Ascending aorta (tissue), 2 donors: ENCODE results near the gene TUBG2. TPM values are rescaled to one million over a fixed set of nuclear protein-coding genes. Genes with fewer than 3 reads are reported as not detected.

Experiments
- DNase-seq, 2 donors: peaks; one replicate each; pipeline ENCODE4 v3.0.0-alpha.2; 2019; ENCODE audit warnings: low spot score in 2 of 2
- H3K27ac ChIP-seq, 2 donors: fragments of 200-600 bp; sonication (generic); one replicate each; pipeline ENCODE4 v1.5.1; 2016 to 2017; ENCODE audit warnings: mild to moderate bottlenecking in 1 of 2
- H3K27me3 ChIP-seq: fragments of 200-600 bp; sonication (generic); one replicate; pipeline ENCODE4 v1.5.1; 2017
- H3K36me3 ChIP-seq, 2 donors: fragments of 200-600 bp; sonication (generic); one replicate each; pipeline ENCODE4 v1.5.1; 2016
- H3K4me1 ChIP-seq, 2 donors: fragments of 200-600 bp; sonication (generic); one replicate each; pipeline ENCODE4 v1.5.1; 2016 to 2017; ENCODE audit warnings: mild to moderate bottlenecking in 1 of 2
- H3K4me3 ChIP-seq, 2 donors: fragments of 200-600 bp; sonication (generic); one replicate each; pipeline ENCODE4 v1.5.1; 2016 to 2017; ENCODE audit warnings: mild to moderate bottlenecking in 1 of 2
- H3K9me3 ChIP-seq, 2 donors: fragments of 200-600 bp; sonication (generic); one replicate each; pipeline ENCODE4 v1.5.1; 2016
- intact Hi-C: fragments of 100-400 bp; cut with DNase I; formaldehyde crosslinking; loops from one replicate; pipeline ENCODE4 v1.15.1; 2023
- total RNA-seq: library from RNA; depleted of rRNA; stranded (reverse); fragments of >200 nt; gene quantifications from one replicate; pipeline ENCODE4 v1.1.0, GENCODE V29; 2016
- TF ChIP-seq, protein P1 (sequence below), 3 experiments: fragments of 200-600 bp in 2 of 3; fragments of 450-650 bp in 1 of 3; sonication (generic) in 2 of 3; IDR thresholded peaks; one replicate each; pipeline ENCODE4 v1.5.1; 2016 to 2019; ENCODE audit warnings: antibody characterized with exemption in 3 of 3, mild to moderate bottlenecking in 1 of 3, moderate library complexity in 1 of 3

Gene TUBG2
- total RNA-seq, 1 donor from 2014 or later: 73.1 TPM

DNA sequence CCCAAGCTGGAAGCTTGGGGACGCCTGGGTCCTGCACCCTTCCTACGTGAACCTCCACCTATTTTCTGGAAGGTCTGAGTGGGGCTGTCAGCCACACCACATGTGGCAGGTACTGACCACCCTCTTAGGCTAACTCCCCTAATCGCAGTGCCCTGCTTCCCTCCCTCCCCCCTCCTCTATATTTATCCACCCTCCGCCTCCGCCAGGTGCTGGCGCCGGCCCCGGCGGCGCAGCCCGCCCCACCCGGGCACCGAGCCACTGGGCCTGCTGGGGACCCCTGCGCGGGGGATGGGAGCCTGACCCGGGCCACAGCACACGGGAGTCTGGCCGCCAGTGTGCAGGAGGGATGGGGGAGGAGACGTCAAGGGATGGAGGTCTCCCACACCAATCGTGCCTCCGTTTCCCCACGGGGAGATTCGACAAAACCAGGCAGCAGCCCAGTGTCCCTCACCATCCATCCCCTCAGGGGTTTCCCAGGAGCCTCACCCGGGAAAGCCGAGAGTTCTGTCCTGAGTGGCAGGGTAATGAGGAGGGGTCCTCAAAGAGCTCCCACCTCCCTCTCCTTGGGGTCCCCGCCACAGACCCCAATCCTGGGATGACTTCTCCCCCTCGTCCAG lies 16.4 kb downstream of the TUBG2 start:
- Histone ChIP-seq H3K27ac (peak overlapping the region; percentile 86 to 94), H3K9me3 (no peaks in the 10 kb centered on the region), H3K4me1 (peaks cover 28 to 41% of the 10 kb centered on the region in 2 donors), H3K36me3 (peaks cover 25 to 27% of the 10 kb centered on the region in 2 donors), H3K27me3 (no peaks in the 10 kb centered on the region), H3K4me3 (peak overlapping the region; percentile 67 to 94)
- TF ChIP-seq, protein P1, sequence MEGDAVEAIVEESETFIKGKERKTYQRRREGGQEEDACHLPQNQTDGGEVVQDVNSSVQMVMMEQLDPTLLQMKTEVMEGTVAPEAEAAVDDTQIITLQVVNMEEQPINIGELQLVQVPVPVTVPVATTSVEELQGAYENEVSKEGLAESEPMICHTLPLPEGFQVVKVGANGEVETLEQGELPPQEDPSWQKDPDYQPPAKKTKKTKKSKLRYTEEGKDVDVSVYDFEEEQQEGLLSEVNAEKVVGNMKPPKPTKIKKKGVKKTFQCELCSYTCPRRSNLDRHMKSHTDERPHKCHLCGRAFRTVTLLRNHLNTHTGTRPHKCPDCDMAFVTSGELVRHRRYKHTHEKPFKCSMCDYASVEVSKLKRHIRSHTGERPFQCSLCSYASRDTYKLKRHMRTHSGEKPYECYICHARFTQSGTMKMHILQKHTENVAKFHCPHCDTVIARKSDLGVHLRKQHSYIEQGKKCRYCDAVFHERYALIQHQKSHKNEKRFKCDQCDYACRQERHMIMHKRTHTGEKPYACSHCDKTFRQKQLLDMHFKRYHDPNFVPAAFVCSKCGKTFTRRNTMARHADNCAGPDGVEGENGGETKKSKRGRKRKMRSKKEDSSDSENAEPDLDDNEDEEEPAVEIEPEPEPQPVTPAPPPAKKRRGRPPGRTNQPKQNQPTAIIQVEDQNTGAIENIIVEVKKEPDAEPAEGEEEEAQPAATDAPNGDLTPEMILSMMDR (IDR thresholded peaks at IDR 0.05): no peak
- intact Hi-C loops: loop anchor here (5.0 kb wide), 3 partner anchors 113 to 158 kb away; partner anchors contain the start of genes BECN1 and COASY
- peak in 1 of 2 donors; percentile 64 for DNase-seq

DNA sequence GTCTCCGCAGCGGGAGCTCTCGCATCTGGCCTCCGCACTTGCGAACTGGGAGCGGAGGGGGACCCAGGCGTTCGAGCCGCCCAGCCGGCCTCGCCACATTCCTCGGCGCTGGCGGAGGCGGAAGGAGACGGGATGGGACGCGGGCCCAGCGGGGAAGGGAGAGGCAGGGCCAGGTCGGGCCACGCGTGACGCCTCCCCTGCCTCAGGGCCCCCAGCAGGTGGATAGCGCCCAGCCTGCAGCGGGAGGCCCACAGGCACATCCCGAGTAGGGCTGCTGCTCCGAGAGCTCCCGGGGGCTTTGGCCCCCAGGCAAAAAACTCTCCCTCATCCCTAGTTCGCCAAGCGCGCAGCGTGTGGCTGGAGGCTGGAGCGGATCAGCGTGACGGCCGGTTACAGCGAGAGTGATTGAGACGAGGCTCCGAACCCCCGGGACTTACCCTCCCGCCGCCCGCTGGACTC lies 16.9 kb downstream of the TUBG2 start:
- DNase-seq: peak in 1 of 2 donors; percentile 78
- peak overlapping the region; percentile 86 to 94 for H3K27ac ChIP-seq
- no peaks in the 10 kb centered on the region for H3K27me3 ChIP-seq
- no peaks in the 10 kb centered on the region for H3K9me3 ChIP-seq
- H3K36me3 ChIP-seq: peaks cover 20 to 22% of the 10 kb centered on the region in 2 donors
- H3K4me3 ChIP-seq: peak overlapping the region; percentile 67 to 94
- H3K4me1 ChIP-seq: peaks cover 29 to 45% of the 10 kb centered on the region in 2 donors
- TF ChIP-seq, protein P1 (IDR thresholded peaks at IDR 0.05): no peak
- intact Hi-C loops: loop anchor here (2.0 to 5.0 kb wide), 4 partner anchors 114 to 253 kb away; partner anchors contain the start of genes BECN1, CAVIN1 and COASY

- DNase-seq: peak in 1 of 2 donors; percentile 69
- Histone ChIP-seq H3K27me3 (no peaks in the 10 kb centered on the region), H3K27ac (peak within 1 kb of the TSS; percentile 94 to 95), H3K9me3 (no peaks in the 10 kb centered on the region), H3K4me3 (peak within 1 kb of the TSS; percentile 77 to 94), H3K36me3 (peaks cover 15 to 16% of the 10 kb centered on the region in 2 donors), H3K4me1 (peaks cover 34 to 47% of the 10 kb centered on the region in 2 donors)
- intact Hi-C loops: loop anchor here (1.0 to 5.0 kb wide), 5 partner anchors 17 to 254 kb away; partner anchors contain the start of genes BECN1, CAVIN1, COASY and TUBG2
- TF ChIP-seq, protein P1 (IDR thresholded peaks at IDR 0.05): peak in 2 of 3 experiments; percentile 19 to 30
Observed at GRCh38 chr17:42676424-42677011, 17.4 kb downstream of the TUBG2 start, which contains the start of gene PLEKHH3. Gene PLEKHH3 (minus strand): TSS chr17:42676994. CDS start chr17:42676563, 431 bp downstream.

DNA sequence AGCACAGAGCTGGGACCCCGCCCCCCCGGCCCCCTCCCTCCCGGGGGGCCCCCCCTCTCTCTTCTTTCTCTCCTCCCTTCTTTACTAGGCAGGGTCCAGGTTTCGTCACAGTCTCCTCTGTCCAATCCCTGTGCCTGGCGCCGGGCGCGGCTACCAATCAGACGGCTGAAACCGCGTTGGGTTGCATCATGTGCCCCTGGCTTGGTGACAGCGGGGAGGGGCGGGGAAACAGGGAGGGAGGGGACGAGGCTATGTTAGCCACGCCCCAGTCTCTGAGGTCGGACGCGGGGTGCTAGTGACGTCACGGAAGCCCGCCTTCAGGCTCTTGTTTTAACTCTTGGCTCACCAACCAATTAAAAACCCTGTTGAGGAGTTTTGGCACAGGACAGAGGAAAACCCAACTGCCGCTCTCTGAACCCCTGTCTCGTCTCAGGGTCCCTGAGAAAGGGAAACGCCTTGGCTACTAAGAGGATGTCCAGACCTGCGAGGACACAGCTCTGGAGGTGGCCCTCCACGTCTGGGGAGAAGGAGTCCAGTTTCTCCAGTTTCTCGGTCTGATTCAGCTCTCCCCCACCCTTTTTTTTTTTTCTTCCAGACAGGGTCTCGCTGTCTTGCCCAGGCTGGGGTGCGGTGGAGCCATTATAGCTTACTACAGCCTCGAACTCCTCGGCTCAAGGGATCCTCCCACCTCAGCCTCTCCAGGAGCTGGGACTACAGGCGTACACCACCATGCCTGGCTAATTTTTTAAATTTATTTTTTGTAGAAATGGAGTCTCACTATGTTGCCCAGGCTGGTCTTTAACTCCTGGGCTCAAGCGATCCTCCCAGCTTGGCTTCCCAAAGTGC lies 18.2 kb downstream of the TUBG2 start:
- H3K27me3 ChIP-seq: no peaks in the 10 kb centered on the region
- DNase-seq: peak; percentile 99 to 100
- H3K36me3 ChIP-seq: peaks cover 7 to 9% of the 10 kb centered on the region in 2 donors
- peak overlapping the region; percentile 94 to 95 for H3K27ac ChIP-seq
- peaks cover 36 to 52% of the 10 kb centered on the region in 2 donors for H3K4me1 ChIP-seq
- H3K4me3 ChIP-seq: peak overlapping the region; percentile 77 to 94
- TF ChIP-seq, protein P1 (IDR thresholded peaks at IDR 0.05): no peak
- intact Hi-C loops: loop anchor here (1.0 to 5.0 kb wide), 5 partner anchors 18 to 254 kb away; partner anchors contain the start of genes BECN1, CAVIN1, COASY and TUBG2
- H3K9me3 ChIP-seq: no peaks in the 10 kb centered on the region
